Fibroblast of skin of right biceps (primary cell): ENCODE measurements around the gene RDH8.
"Not testable (repeated sequence)": the region's sequence is repeated elsewhere in the genome, so short reads cannot be mapped to it uniquely, and the experiment has no call there.

Experiments
- DNase-seq: peaks from one replicate; pipeline ENCODE4 v3.0.0-alpha.2; 2013

RDH8 gene

GRCh38 chr19:10006335-10006708 is 7.0 kb upstream of the RDH8 start:
- DNase-seq = peak; percentile 71

- DNase-seq = no peak
Observed at GRCh38 chr19:10006752-10007323, 6.4 kb upstream of the RDH8 start.

- DNase-seq = peak; percentile 86
Observed at GRCh38 chr19:10007371-10008183, 5.7 kb upstream of the RDH8 start.

- no peak for DNase-seq
Observed at GRCh38 chr19:10008184-10008765, 5.0 kb upstream of the RDH8 start.

- no peak for DNase-seq
Observed at GRCh38 chr19:10009714-10010224, 3.5 kb upstream of the RDH8 start.

- DNase-seq = peak; percentile 49
Observed at GRCh38 chr19:10010247-10010691, 3.0 kb upstream of the RDH8 start, which contains the start of gene COL5A3. TSS of gene COL5A3 (minus strand) at chr19:10010504. CDS start at chr19:10010385, 119 bp downstream.

- no peak for DNase-seq
Observed at GRCh38 chr19:10010939-10011338, 2.3 kb upstream of the RDH8 start.

- no peak for DNase-seq
Observed at GRCh38 chr19:10011974-10012373, 1.3 kb upstream of the RDH8 start.

GRCh38 chr19:10013834-10014618 is 743 bp downstream of the RDH8 start:
- no peak for DNase-seq

GRCh38 chr19:10018263-10018662 is 5.0 kb downstream of the RDH8 start:
- peak; percentile 90 for DNase-seq

GRCh38 chr19:10018786-10019185 is 5.5 kb downstream of the RDH8 start:
- DNase-seq = no peak

- DNase-seq = peak; percentile 56
Observed at GRCh38 chr19:10019246-10019645, 6.0 kb downstream of the RDH8 start.

GRCh38 chr19:10020851-10021250 is 7.6 kb downstream of the RDH8 start:
- no peak for DNase-seq

GRCh38 chr19:10021446-10021845 is 8.2 kb downstream of the RDH8 start:
- DNase-seq = no peak

- DNase-seq = peak; percentile 45
Observed at GRCh38 chr19:10021863-10022262, 8.6 kb downstream of the RDH8 start.

- DNase-seq = not testable (repeated sequence)
Observed at GRCh38 chr19:10023096-10023495, 9.8 kb downstream of the RDH8 start.

- no peak for DNase-seq
Observed at GRCh38 chr19:10026744-10027143, 13.5 kb downstream of the RDH8 start.

GRCh38 chr19:10027158-10027997 is 14.1 kb downstream of the RDH8 start:
- peak; percentile 94 for DNase-seq

- DNase-seq = no peak
Observed at GRCh38 chr19:10033614-10034013, 20.3 kb downstream of the RDH8 start.

GRCh38 chr19:10036601-10037071 is 23.4 kb downstream of the RDH8 start:
- DNase-seq = no peak

- DNase-seq = no peak
Observed at GRCh38 chr19:10037367-10037766, 24.1 kb downstream of the RDH8 start.

- no peak for DNase-seq
Observed at GRCh38 chr19:10037809-10038208, 24.5 kb downstream of the RDH8 start.
